ENCODE results near the gene STBD1. TPM values are rescaled to one million over a fixed set of nuclear protein-coding genes. Genes with fewer than 3 reads are reported as not detected.
"Not testable (repeated sequence)": the region's sequence is repeated elsewhere in the genome, so short reads cannot be mapped to it uniquely, and the experiment has no call there.

Gene STBD1
- total and polyA plus RNA-seq, 3 experiments from 2014 or later: 0.26 to 1.8 TPM; not detected in 1

DNA sequence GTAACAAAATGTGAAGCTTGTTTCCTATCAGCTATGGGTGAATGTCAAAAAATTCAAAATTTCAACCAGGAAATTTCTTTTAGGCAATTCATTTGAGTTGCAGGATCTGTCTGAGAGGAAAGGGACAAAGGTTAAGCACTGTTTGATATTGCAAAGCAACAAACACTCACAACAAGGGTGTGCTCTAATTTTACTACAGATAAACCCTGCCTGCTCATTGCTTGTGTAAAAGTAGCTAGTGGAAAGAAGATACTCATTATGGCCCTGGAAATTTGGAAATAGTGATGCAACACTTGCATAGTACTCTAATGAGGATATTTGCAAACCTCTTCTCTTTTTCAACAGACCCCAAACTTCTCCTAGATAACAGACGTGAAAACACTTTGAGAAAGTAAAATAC lies 27.9 kb upstream of the STBD1 start:
- H3K36me3 ChIP-seq (ENCODE audit: insufficient read depth, low read length): no peaks in the 10 kb centered on the region
- CTCF ChIA-PET: interaction anchor here (2.4 kb wide), 1 partner anchor 99 kb away, joined by 11 read pairs; no protein-coding TSS in a partner anchor
- H3K4me1 Mint-ChIP-seq: peaks cover 0 to 9% (median 2%) of the 10 kb centered on the region in 3 donors
- H3K4me1 ChIP-seq (ENCODE audit: insufficient read depth, low read length): no peaks in the 10 kb centered on the region
- H3K27me3 ChIP-seq (ENCODE audit: insufficient read depth, low read length, poor library complexity, severe bottlenecking): no peaks in the 10 kb centered on the region
- peaks cover 10 to 24% of the 10 kb centered on the region in 2 donors for H3K27me3 Mint-ChIP-seq
- H3K4me3 ChIP-seq (ENCODE audit: low read length): no peak overlapping the region
- H3K27ac ChIP-seq (ENCODE audit: low read depth, low read length): no peak overlapping the region
- no peak overlapping the region for H3K27ac Mint-ChIP-seq
- H3K36me3 Mint-ChIP-seq: peaks cover 0 to 3% (median 0%) of the 10 kb centered on the region in 3 donors
- no peaks in the 10 kb centered on the region for H3K9me3 ChIP-seq (ENCODE audit: low read length)
- H3K4me3 Mint-ChIP-seq: no peak overlapping the region
- H3K9me3 Mint-ChIP-seq: no peaks in the 10 kb centered on the region
- POLR2A ChIA-PET: no interaction called here
- no peak for DNase-seq

DNA sequence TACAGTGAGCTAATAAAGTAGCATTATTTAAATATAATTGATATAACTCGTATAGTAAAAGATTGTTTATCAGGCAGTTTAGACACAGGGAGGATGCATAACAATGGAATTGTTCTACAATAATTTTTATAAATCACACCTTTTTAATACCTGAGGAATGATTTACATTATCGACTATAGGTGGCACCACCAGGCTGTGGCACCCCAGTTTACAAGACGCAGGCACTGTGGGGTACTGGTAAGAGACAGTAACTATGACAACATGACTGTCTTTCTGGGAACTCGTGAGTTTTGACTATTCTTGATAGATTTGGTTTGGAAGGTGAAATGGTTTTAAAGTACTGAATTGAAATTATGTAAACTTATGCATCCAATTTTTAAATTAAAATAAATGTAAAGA lies 27.1 kb upstream of the STBD1 start:
- peaks cover 0 to 3% (median 0%) of the 10 kb centered on the region in 3 donors for H3K36me3 Mint-ChIP-seq
- Histone ChIP-seq H3K27ac (ENCODE audit: low read depth, low read length) (no peak overlapping the region), H3K27me3 (ENCODE audit: insufficient read depth, low read length, poor library complexity, severe bottlenecking) (no peaks in the 10 kb centered on the region), H3K4me3 (ENCODE audit: low read length) (no peak overlapping the region), H3K4me1 (ENCODE audit: insufficient read depth, low read length) (no peaks in the 10 kb centered on the region), H3K36me3 (ENCODE audit: insufficient read depth, low read length) (no peaks in the 10 kb centered on the region), H3K9me3 (ENCODE audit: low read length) (no peaks in the 10 kb centered on the region)
- H3K9me3 Mint-ChIP-seq: no peaks in the 10 kb centered on the region
- H3K4me1 Mint-ChIP-seq: peaks cover 0 to 9% (median 2%) of the 10 kb centered on the region in 3 donors
- H3K27me3 Mint-ChIP-seq: peaks cover 10 to 20% of the 10 kb centered on the region in 2 donors
- peak in 1 of 5 donors; percentile 14 for DNase-seq
- ChIA-PET POLR2A (no interaction called here), CTCF (interaction anchor here (2.4 kb wide), 1 partner anchor 98 kb away, joined by 11 read pairs; no protein-coding TSS in a partner anchor)
- no peak overlapping the region for H3K27ac Mint-ChIP-seq
- H3K4me3 Mint-ChIP-seq: no peak overlapping the region

DNA sequence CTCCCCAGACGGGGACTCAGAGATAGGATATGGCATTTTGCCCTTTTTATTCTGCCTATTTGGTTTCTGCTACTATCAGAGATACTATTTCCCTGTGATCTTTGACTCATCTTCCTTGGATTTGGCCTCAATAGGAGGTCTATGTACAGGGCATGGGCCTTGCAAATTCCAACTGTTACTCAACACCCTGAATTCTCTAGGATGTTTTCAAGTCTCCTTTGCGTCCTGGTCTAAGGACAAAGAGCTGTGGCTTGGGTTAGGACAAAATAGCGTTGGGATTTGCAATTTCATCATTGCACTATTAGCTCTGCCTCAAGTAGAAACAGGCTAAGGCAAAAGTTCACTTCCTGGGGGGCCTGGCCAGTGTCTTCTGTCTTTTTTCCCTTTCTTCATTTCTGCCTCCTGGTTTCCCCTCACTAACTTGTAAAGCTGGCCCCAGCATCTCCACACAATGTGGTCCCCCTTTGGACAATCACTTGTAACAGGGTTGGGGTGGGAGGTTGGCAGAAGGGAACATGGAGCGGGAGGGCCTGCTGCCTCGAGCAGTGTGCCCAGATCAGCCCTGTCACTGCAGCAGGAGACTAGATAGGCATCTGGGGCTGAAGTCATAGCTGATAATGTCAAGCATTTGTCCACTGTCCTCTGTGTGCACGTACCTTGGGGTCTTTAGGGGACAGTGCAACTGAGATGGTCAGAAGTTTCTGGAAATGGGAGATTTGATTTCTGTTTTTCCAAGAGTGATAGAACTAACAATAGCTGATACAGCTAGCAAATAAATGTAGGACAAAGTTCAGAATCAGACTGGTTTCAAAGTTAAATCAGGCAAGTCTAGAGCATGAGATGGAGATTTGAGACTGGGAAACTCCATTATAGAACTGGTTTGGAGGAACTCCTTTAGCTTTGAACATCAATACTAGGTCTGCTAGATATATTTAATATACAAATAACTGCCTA lies 25.8 kb upstream of the STBD1 start:
- ChIA-PET CTCF (interaction anchor here (1.0 to 2.4 kb wide), 3 partner anchors 10 to 97 kb away, joined by 3 to 11 read pairs (median 3); no protein-coding TSS in a partner anchor), POLR2A (no interaction called here)
- Mint-ChIP-seq H3K4me1 (peaks cover 0 to 9% (median 2%) of the 10 kb centered on the region in 3 donors), H3K36me3 (peaks cover 0 to 3% (median 0%) of the 10 kb centered on the region in 3 donors), H3K9me3 (no peaks in the 10 kb centered on the region), H3K4me3 (no peak overlapping the region), H3K27ac (peak overlapping the region in 1 of 8 donors; percentile 66), H3K27me3 (peaks cover 6 to 18% of the 10 kb centered on the region in 2 donors)
- DNase-seq: no peak
- Histone ChIP-seq H3K4me3 (ENCODE audit: low read length) (no peak overlapping the region), H3K9me3 (ENCODE audit: low read length) (no peaks in the 10 kb centered on the region), H3K4me1 (ENCODE audit: insufficient read depth, low read length) (no peaks in the 10 kb centered on the region), H3K27me3 (ENCODE audit: insufficient read depth, low read length, poor library complexity, severe bottlenecking) (no peaks in the 10 kb centered on the region), H3K36me3 (ENCODE audit: insufficient read depth, low read length) (no peaks in the 10 kb centered on the region), H3K27ac (ENCODE audit: low read depth, low read length) (no peak overlapping the region)

DNA sequence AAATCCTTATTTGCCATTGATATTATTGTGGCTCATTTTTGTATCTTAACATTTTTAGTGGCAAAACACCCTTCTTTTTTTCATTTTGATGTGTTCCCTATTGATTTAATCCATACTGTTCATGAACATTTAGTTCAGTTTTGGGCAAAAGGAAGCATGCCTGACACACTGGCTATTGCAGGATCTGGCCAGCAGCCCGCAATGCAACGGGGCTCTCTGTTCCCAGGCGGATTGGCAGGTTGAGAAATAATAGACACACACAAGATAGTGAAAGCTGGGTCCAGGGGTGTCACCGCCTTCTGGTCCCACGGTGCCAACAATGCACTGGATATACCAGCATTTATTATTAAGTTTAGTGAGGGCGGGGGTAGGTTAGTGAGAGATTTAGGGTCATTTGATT lies 24.9 kb upstream of the STBD1 start:
- not testable (repeated sequence) for H3K4me3 Mint-ChIP-seq

DNA sequence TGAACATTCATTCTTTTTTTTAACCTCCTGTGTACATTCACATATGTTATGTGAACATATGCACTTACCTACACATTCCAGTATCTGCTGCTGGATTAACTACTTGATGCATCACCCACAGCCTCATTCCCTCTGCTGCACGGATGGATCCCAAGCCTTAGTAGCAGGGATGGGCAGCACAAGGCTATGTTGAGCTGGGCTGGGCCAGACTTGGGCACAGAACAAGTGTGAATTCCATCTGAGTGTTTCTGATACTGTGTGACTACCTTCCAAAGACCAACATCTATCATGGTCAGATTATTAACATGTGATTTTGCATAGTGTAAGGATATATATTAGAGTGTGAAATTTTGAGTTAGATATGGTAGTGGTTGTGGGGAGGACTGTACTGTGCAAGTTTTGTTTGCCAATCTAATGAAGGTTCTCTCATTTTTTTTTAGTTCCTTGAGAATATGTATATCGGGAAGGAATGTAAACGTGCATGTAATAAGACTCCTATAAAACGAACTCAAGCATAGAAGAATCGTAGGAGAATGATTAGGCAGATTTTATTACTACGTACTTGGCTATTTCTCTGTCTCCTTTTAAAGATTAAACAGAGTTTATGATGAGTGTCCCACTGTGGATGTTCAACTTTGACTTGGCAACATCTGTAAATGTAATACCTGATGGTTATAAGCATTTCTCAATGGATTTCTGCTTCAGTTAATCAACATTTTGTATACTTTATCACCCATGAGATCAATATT lies 23.4 kb upstream of the STBD1 start:
- no peak for DNase-seq
- Histone ChIP-seq H3K4me1 (ENCODE audit: insufficient read depth, low read length) (no peaks in the 10 kb centered on the region), H3K9me3 (ENCODE audit: low read length) (no peaks in the 10 kb centered on the region), H3K27ac (ENCODE audit: low read depth, low read length) (no peak overlapping the region), H3K27me3 (ENCODE audit: insufficient read depth, low read length, poor library complexity, severe bottlenecking) (no peaks in the 10 kb centered on the region), H3K36me3 (ENCODE audit: insufficient read depth, low read length) (no peaks in the 10 kb centered on the region), H3K4me3 (ENCODE audit: low read length) (no peak overlapping the region)
- H3K27ac Mint-ChIP-seq: no peak overlapping the region
- H3K4me3 Mint-ChIP-seq: no peak overlapping the region
- H3K4me1 Mint-ChIP-seq: peaks cover 0 to 4% (median 0%) of the 10 kb centered on the region in 3 donors
- CTCF ChIA-PET: no interaction called here
- POLR2A ChIA-PET: no interaction called here
- peaks cover 0 to 9% (median 0%) of the 10 kb centered on the region in 5 donors for H3K9me3 Mint-ChIP-seq
- H3K36me3 Mint-ChIP-seq: peaks cover 0 to 19% (median 0%) of the 10 kb centered on the region in 3 donors
- peaks cover 0 to 11% of the 10 kb centered on the region in 2 donors for H3K27me3 Mint-ChIP-seq

More for the DNA sequence above, 24.9 kb upstream of the STBD1 start:
- H3K27me3 Mint-ChIP-seq: peaks cover 4 to 11% of the 10 kb centered on the region in 2 donors
- H3K4me1 Mint-ChIP-seq; H3K27me3 ChIP-seq (ENCODE audit: insufficient read depth, low read length, poor library complexity, severe bottlenecking); H3K9me3 ChIP-seq (ENCODE audit: low read length); H3K36me3 ChIP-seq (ENCODE audit: insufficient read depth, low read length); DNase-seq; H3K36me3 Mint-ChIP-seq; POLR2A ChIA-PET; H3K27ac ChIP-seq (ENCODE audit: low read depth, low read length); H3K4me1 ChIP-seq (ENCODE audit: insufficient read depth, low read length); H3K27ac Mint-ChIP-seq; H3K9me3 Mint-ChIP-seq; H3K4me3 ChIP-seq (ENCODE audit: low read length): not testable (repeated sequence)
- CTCF ChIA-PET: interaction anchor here (1.0 kb wide), 1 partner anchor 96 kb away, joined by 3 read pairs; no protein-coding TSS in a partner anchor

DNA sequence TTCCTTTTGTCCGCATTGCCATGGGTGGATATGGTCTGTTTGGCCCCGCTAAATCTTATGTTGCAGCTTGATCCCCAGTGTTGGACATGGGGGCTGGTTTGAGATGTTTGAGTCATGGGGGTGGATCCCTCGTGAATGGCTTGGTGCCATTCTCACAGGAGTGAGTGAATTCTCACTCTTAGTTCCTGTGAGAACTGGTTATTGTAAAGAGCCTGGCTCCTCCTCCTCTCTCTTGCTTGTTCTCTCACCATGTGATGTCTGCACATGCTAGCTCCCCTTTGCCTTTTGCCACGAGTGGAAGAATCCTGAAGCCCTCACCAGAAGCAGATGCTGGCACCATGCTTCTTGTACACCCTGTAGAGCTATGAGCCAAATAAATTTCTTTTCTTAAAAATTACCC lies 22.6 kb upstream of the STBD1 start:
- Mint-ChIP-seq H3K36me3 (peaks cover 0 to 19% (median 0%) of the 10 kb centered on the region in 3 donors), H3K9me3 (peaks cover 0 to 9% (median 0%) of the 10 kb centered on the region in 5 donors), H3K4me3 (no peak overlapping the region), H3K27ac (no peak overlapping the region), H3K4me1 (peaks cover 0 to 4% (median 0%) of the 10 kb centered on the region in 3 donors), H3K27me3 (peaks cover 0 to 5% of the 10 kb centered on the region in 2 donors)
- Histone ChIP-seq H3K9me3 (ENCODE audit: low read length) (no peaks in the 10 kb centered on the region), H3K4me3 (ENCODE audit: low read length) (no peak overlapping the region), H3K4me1 (ENCODE audit: insufficient read depth, low read length) (no peaks in the 10 kb centered on the region), H3K27ac (ENCODE audit: low read depth, low read length) (no peak overlapping the region), H3K36me3 (ENCODE audit: insufficient read depth, low read length) (no peaks in the 10 kb centered on the region), H3K27me3 (ENCODE audit: insufficient read depth, low read length, poor library complexity, severe bottlenecking) (no peaks in the 10 kb centered on the region)
- DNase-seq: no peak
- ChIA-PET CTCF (no interaction called here), POLR2A (no interaction called here)

DNA sequence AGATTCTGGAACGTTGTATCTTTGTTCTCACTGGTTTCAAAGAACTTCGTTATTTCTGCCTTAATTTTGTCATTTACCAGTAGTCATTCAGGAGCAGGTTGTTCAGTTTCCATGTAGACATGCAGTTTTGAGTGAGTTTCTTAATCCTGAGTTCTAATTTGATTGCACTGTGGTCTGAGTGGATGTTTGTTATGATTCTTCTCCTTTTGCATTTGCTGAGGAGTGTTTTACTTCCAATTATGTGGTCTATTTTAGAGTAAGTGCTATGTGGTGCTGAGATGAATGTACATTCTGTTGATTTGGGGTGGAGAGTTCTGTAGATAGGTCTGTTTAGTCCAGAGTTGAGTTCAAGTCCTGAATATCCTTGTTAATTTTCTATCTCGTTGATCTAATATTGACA lies 18.7 kb upstream of the STBD1 start:
- H3K9me3 Mint-ChIP-seq; H3K4me1 Mint-ChIP-seq; H3K27me3 ChIP-seq (ENCODE audit: insufficient read depth, low read length, poor library complexity, severe bottlenecking); H3K27ac ChIP-seq (ENCODE audit: low read depth, low read length); H3K36me3 ChIP-seq (ENCODE audit: insufficient read depth, low read length); DNase-seq; H3K27ac Mint-ChIP-seq; POLR2A ChIA-PET; H3K4me3 Mint-ChIP-seq; H3K4me3 ChIP-seq (ENCODE audit: low read length); H3K9me3 ChIP-seq (ENCODE audit: low read length); CTCF ChIA-PET; H3K4me1 ChIP-seq (ENCODE audit: insufficient read depth, low read length): not testable (repeated sequence)
- Mint-ChIP-seq H3K36me3 (peaks cover 0 to 19% (median 0%) of the 10 kb centered on the region in 3 donors), H3K27me3 (peaks cover 4 to 20% of the 10 kb centered on the region in 2 donors)

DNA sequence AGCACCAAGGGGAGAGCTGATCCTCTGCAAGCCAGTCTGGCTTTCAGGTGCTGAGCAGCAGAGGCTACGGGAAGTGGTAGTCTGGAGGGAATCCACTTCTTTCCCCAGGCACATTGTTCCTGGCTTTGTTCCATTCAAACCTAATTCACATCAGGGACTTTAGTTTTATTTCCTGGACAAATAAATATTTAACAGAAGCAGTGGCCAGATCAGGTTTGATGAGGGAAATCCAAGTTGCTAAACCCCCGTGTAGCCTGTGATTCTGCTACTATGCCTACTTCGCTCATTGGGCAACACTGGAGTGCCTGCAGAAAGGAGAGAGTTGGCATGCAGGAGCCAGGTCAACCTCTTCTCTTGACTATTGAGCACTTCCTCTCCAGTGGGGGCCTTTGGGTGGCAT lies 13.8 kb upstream of the STBD1 start:
- Mint-ChIP-seq H3K36me3 (peaks cover 0 to 32% (median 6%) of the 10 kb centered on the region in 3 donors), H3K9me3 (peaks cover 3 to 18% (median 8%) of the 10 kb centered on the region in 5 donors), H3K27ac (no peak overlapping the region), H3K4me3 (no peak overlapping the region), H3K27me3 (peaks cover 9 to 22% of the 10 kb centered on the region in 2 donors), H3K4me1 (no peaks in the 10 kb centered on the region)
- H3K4me3 ChIP-seq (ENCODE audit: low read length): no peak overlapping the region
- CTCF ChIA-PET: no interaction called here
- H3K4me1 ChIP-seq (ENCODE audit: insufficient read depth, low read length): no peaks in the 10 kb centered on the region
- H3K36me3 ChIP-seq (ENCODE audit: insufficient read depth, low read length): no peaks in the 10 kb centered on the region
- DNase-seq: no peak
- H3K27ac ChIP-seq (ENCODE audit: low read depth, low read length): no peak overlapping the region
- no peaks in the 10 kb centered on the region for H3K9me3 ChIP-seq (ENCODE audit: low read length)
- no peaks in the 10 kb centered on the region for H3K27me3 ChIP-seq (ENCODE audit: insufficient read depth, low read length, poor library complexity, severe bottlenecking)
- POLR2A ChIA-PET: no interaction called here

Measured in CD8-positive, alpha-beta memory T cell (primary cell).